IMR-90 (cell line): ENCODE results near the gene EML6.

ENCODE experiments used
- CTCF ChIP-seq: conservative IDR thresholded peaks from 2 replicates; pipeline ENCODE4 v1.5.1; 2012; ENCODE audit warnings: mild to moderate bottlenecking, low read depth, low read length, improper control_type of control experiment
- MXI1 ChIP-seq: IDR thresholded peaks from 2 replicates; pipeline ENCODE4 v1.6.1; 2012; ENCODE audit warnings: low read depth, mild to moderate bottlenecking, low read length, moderate library complexity, borderline replicate concordance
- POLR2A ChIP-seq: IDR thresholded peaks from 2 replicates; pipeline ENCODE4 v1.6.1; 2012; ENCODE audit warnings: mild to moderate bottlenecking, low read depth, low read length
- RFX5 ChIP-seq: IDR thresholded peaks from 2 replicates; pipeline ENCODE4 v1.8.0; 2012; ENCODE audit warnings: low read depth, mild to moderate bottlenecking, low read length, moderate library complexity

- no peak for TF ChIP-seq POLR2A
- no peak for TF ChIP-seq MXI1
- no peak for TF ChIP-seq CTCF
- no peak for TF ChIP-seq RFX5
Observed at GRCh38 chr2:54845514-54845913, 122.1 kb downstream of the EML6 start.
